ENCODE results near the gene AGPAT2. TPM values are rescaled to one million over a fixed set of nuclear protein-coding genes. Genes with fewer than 3 reads are reported as not detected.

AGPAT2 gene
- total RNA-seq, 4 donors from 2014 or later, result 19.0 to 77.4 (median 36.0) TPM

- ATAC-seq (no peak), DNase-seq (no peak)
- Histone ChIP-seq H3K27ac (no peak overlapping the region), H3K36me3 (no peaks in the 10 kb centered on the region), H3K9me3 (no peaks in the 10 kb centered on the region), H3K4me1 (peaks cover 5 to 6% of the 10 kb centered on the region in 2 donors), H3K27me3 (no peaks in the 10 kb centered on the region), H3K4me3 (no peak overlapping the region)
- intact Hi-C loops (cut with DNase I; ENCODE audit: low total_unique reads), result loop anchor here (10.0 kb wide), 1 partner anchor 106 kb away; no protein-coding TSS in a partner anchor
- no peak for TF ChIP-seq CTCF (IDR thresholded peaks at IDR 0.05 in 4 of 5, conservative IDR thresholded peaks at IDR 0.05 in 1 of 5)
- TF ChIP-seq POLR2A (IDR thresholded peaks at IDR 0.05), result no peak
- in situ Hi-C loops (cut with MboI; ENCODE audit: low sequenced_read_pairs in 4 of 4), result loop anchor here in 3 of 4 donors (5.0 to 25.0 kb wide), 2 partner anchors 138 to 143 kb away; partner anchors contain the start of gene SEC16A (in 1 of the 3)
Measured at GRCh38 chr9:136630662-136630992, 56.6 kb downstream of the AGPAT2 start.

- H3K27me3 ChIP-seq, result no peaks in the 10 kb centered on the region
- ATAC-seq (peak in 1 of 2 donors; percentile 38), DNase-seq (no peak)
- in situ Hi-C loops (cut with MboI; ENCODE audit: low sequenced_read_pairs in 4 of 4) (loop anchor here in 3 of 4 donors (5.0 to 25.0 kb wide), 2 partner anchors 138 to 143 kb away; partner anchors contain the start of gene SEC16A (in 1 of the 3)), intact Hi-C loops (cut with DNase I; ENCODE audit: low total_unique reads) (loop anchor here (10.0 kb wide), 1 partner anchor 105 kb away; no protein-coding TSS in a partner anchor)
- peak; percentile 11 to 48 (median 41) for TF ChIP-seq CTCF (IDR thresholded peaks at IDR 0.05 in 4 of 5, conservative IDR thresholded peaks at IDR 0.05 in 1 of 5)
- TF ChIP-seq POLR2A (IDR thresholded peaks at IDR 0.05), result no peak
- no peaks in the 10 kb centered on the region for H3K36me3 ChIP-seq
- no peak overlapping the region for H3K4me3 ChIP-seq
- no peak overlapping the region for H3K27ac ChIP-seq
- H3K9me3 ChIP-seq, result no peaks in the 10 kb centered on the region
- peaks cover 10 to 11% of the 10 kb centered on the region in 2 donors for H3K4me1 ChIP-seq
Measured at GRCh38 chr9:136629879-136630661, 57.2 kb downstream of the AGPAT2 start.

GRCh38 chr9:136629001-136629878, 58.0 kb downstream of the AGPAT2 start:
- H3K4me3 ChIP-seq, result no peak overlapping the region
- DNase-seq, result no peak
- TF ChIP-seq CTCF (IDR thresholded peaks at IDR 0.05 in 4 of 5, conservative IDR thresholded peaks at IDR 0.05 in 1 of 5) (no peak), POLR2A (IDR thresholded peaks at IDR 0.05) (no peak)
- H3K9me3 ChIP-seq, result no peaks in the 10 kb centered on the region
- H3K27me3 ChIP-seq, result no peaks in the 10 kb centered on the region
- H3K27ac ChIP-seq, result no peak overlapping the region
- intact Hi-C loops (cut with DNase I; ENCODE audit: low total_unique reads), result no loop called here
- H3K36me3 ChIP-seq, result no peaks in the 10 kb centered on the region
- in situ Hi-C loops (cut with MboI; ENCODE audit: low sequenced_read_pairs in 4 of 4), result loop anchor here in 1 of 4 donors (25.0 kb wide), 1 partner anchor 142 kb away; the partner anchor contains the start of gene SEC16A
- no peak for ATAC-seq
- peaks cover 16 to 17% of the 10 kb centered on the region in 2 donors for H3K4me1 ChIP-seq

- no peak overlapping the region for H3K27ac ChIP-seq
- no peaks in the 10 kb centered on the region for H3K9me3 ChIP-seq
- no peak overlapping the region for H3K4me3 ChIP-seq
- ATAC-seq, result no peak
- no peak for DNase-seq
- H3K27me3 ChIP-seq, result no peaks in the 10 kb centered on the region
- H3K4me1 ChIP-seq, result peaks cover 17 to 25% of the 10 kb centered on the region in 2 donors
- intact Hi-C loops (cut with DNase I; ENCODE audit: low total_unique reads) (no loop called here), in situ Hi-C loops (cut with MboI; ENCODE audit: low sequenced_read_pairs in 4 of 4) (loop anchor here in 1 of 4 donors (25.0 kb wide), 1 partner anchor 141 kb away; the partner anchor contains the start of gene SEC16A)
- TF ChIP-seq POLR2A (IDR thresholded peaks at IDR 0.05) (no peak), CTCF (IDR thresholded peaks at IDR 0.05 in 4 of 5, conservative IDR thresholded peaks at IDR 0.05 in 1 of 5) (no peak)
- no peaks in the 10 kb centered on the region for H3K36me3 ChIP-seq
Measured at GRCh38 chr9:136628268-136628667, 59.0 kb downstream of the AGPAT2 start.
